A673 (cell line): ENCODE data around the gene DGKH. TPM values are rescaled to one million over a fixed set of nuclear protein-coding genes. Genes with fewer than 3 reads are reported as not detected.
A peak's percentile ranks its signal among the peaks of the same experiment; 100 is the strongest.

Source experiments
- BruUV-seq: library from RNA; stranded (reverse); fragments of 400-500 nt; replicated peaks from 2 replicates; lab custom pipeline; 2021; lab: Mats Ljungman, UMichigan
- CTCF ChIA-PET: fragments of 300-600 bp; sonication (Branson Sonifier 250); formaldehyde crosslinking; loops from one replicate; lab custom pipeline; 2022; ENCODE audit warnings: antibody characterized with exemption; lab: Charles Lee
- POLR2A ChIA-PET: fragments of 300-600 bp; sonication (Branson Sonifier 250); formaldehyde crosslinking; loops from one replicate; lab custom pipeline; 2022; ENCODE audit warnings: antibody characterized with exemption; ENCODE audit not compliant: low non-redundant PET; lab: Charles Lee
- DNase-seq: peaks from one replicate; pipeline ENCODE4 v3.0.0-alpha.2; 2015; ENCODE audit warnings: low spot score
- H3K27ac ChIP-seq: fragments of 200-600 bp; sonication (generic); 2 replicates; pipeline ENCODE4 v1.5.1; 2016; ENCODE audit warnings: mixed run types, low read depth, mild to moderate bottlenecking, mixed read lengths, antibody characterized with exemption, low read length; ENCODE audit not compliant: poor library complexity, severe bottlenecking
- H3K27me3 ChIP-seq: fragments of 200-600 bp; sonication (generic); replicated peaks from 2 replicates; pipeline ENCODE4 v1.6.1; 2017; ENCODE audit warnings: mixed run types, low read depth, mild to moderate bottlenecking, mixed read lengths, antibody characterized with exemption, low read length; ENCODE audit not compliant: insufficient read depth, poor library complexity
- H3K36me3 ChIP-seq: fragments of 200-600 bp; sonication (generic); 2 replicates; pipeline ENCODE4 v1.6.1; 2016; ENCODE audit warnings: mixed run types, mild to moderate bottlenecking, mixed read lengths, antibody characterized with exemption, low read length; ENCODE audit not compliant: insufficient read depth, poor library complexity, severe bottlenecking
- H3K4me1 ChIP-seq: fragments of 200-600 bp; sonication (generic); 2 replicates; pipeline ENCODE4 v1.6.1; 2017; ENCODE audit warnings: mixed run types, mild to moderate bottlenecking, mixed read lengths, antibody characterized with exemption, low read length; ENCODE audit not compliant: insufficient read depth, poor library complexity, severe bottlenecking
- H3K4me3 ChIP-seq: fragments of 200-600 bp; sonication (generic); 2 replicates; pipeline ENCODE4 v1.5.1; 2016; ENCODE audit warnings: low read depth, mixed run types, mild to moderate bottlenecking, mixed read lengths, low read length; ENCODE audit not compliant: poor library complexity, severe bottlenecking
- H3K9me3 ChIP-seq: fragments of 200-600 bp; sonication (generic); 2 replicates; pipeline ENCODE4 v1.6.1; 2016; ENCODE audit warnings: mixed run types, low read depth, mild to moderate bottlenecking, mixed read lengths, antibody characterized with exemption, low read length; ENCODE audit not compliant: poor library complexity, severe bottlenecking
- CTCF ChIP-seq: fragments of 300-800, 200-600 bp; sonication (generic); conservative IDR thresholded peaks from 2 replicates; pipeline ENCODE4 v1.5.1; 2017; ENCODE audit warnings: low read depth, mild to moderate bottlenecking, antibody characterized with exemption, low read length, moderate library complexity, mixed read lengths
- EZH2 ChIP-seq: fragments of 200-600 bp; sonication (generic); IDR thresholded peaks from 2 replicates; pipeline ENCODE4 v1.6.1; 2017; ENCODE audit warnings: borderline replicate concordance, low read depth, mild to moderate bottlenecking, mixed read lengths, antibody characterized with exemption, low read length; ENCODE audit not compliant: poor library complexity, severe bottlenecking
- intact Hi-C: fragments of 100-400 bp; cut with micrococcal nuclease; formaldehyde crosslinking; loops from one replicate; pipeline ENCODE4 v1.10.0; 2022; ENCODE audit not compliant: unreplicated experiment
- total RNA-seq: library from RNA; stranded (reverse); gene quantifications from 2 replicates; pipeline ENCODE4 v1.2.3, GENCODE V29; 2021

The DGKH gene
- total RNA-seq, 1 experiment from 2014 or later = 13.8 TPM

GRCh38 chr13:42190529-42190928 lies 142.1 kb downstream of the DGKH start:
- TF ChIP-seq EZH2 (no peak), CTCF (no peak)

GRCh38 chr13:42211704-42212464 lies 163.4 kb downstream of the DGKH start:
- no TSS peak for BruUV-seq
- peak; percentile 12 for DNase-seq
- no peaks in the 10 kb centered on the region for H3K27me3 ChIP-seq
- no peaks in the 10 kb centered on the region for H3K9me3 ChIP-seq
- no peaks in the 10 kb centered on the region for H3K36me3 ChIP-seq
- no peak overlapping the region for H3K27ac ChIP-seq
- TF ChIP-seq EZH2 = no peak
- no peak for TF ChIP-seq CTCF
- ChIA-PET CTCF (no interaction called here), POLR2A (no interaction called here)
- no peak overlapping the region for H3K4me3 ChIP-seq
- no peaks in the 10 kb centered on the region for H3K4me1 ChIP-seq
- intact Hi-C loops = loop anchor here (10.0 kb wide), 1 partner anchor 547 kb away; no protein-coding TSS in a partner anchor

More at GRCh38 chr13:42190529-42190928, 142.1 kb downstream of the DGKH start:
- ChIA-PET CTCF (no interaction called here), POLR2A (no interaction called here)
- Histone ChIP-seq H3K27me3 (no peaks in the 10 kb centered on the region), H3K27ac (no peak overlapping the region), H3K36me3 (no peaks in the 10 kb centered on the region), H3K4me1 (no peaks in the 10 kb centered on the region), H3K9me3 (no peaks in the 10 kb centered on the region), H3K4me3 (no peak overlapping the region)
- intact Hi-C loops = no loop called here
- no peak for DNase-seq
- BruUV-seq = no TSS peak

GRCh38 chr13:42214446-42214845 lies 166.0 kb downstream of the DGKH start:
- CTCF ChIA-PET = no interaction called here
- H3K27me3 ChIP-seq = no peaks in the 10 kb centered on the region
- H3K4me3 ChIP-seq = no peak overlapping the region
- no peaks in the 10 kb centered on the region for H3K36me3 ChIP-seq
- no TSS peak for BruUV-seq
- intact Hi-C loops = loop anchor here (10.0 kb wide), 1 partner anchor 550 kb away; no protein-coding TSS in a partner anchor
- no peaks in the 10 kb centered on the region for H3K9me3 ChIP-seq
- TF ChIP-seq CTCF = no peak
- no peak for TF ChIP-seq EZH2
- H3K4me1 ChIP-seq = no peaks in the 10 kb centered on the region
- POLR2A ChIA-PET = no interaction called here
- DNase-seq = no peak
- no peak overlapping the region for H3K27ac ChIP-seq
